ENCODE measurements around the gene KCNE5.
"Not testable (repeated sequence)": the region's sequence is repeated elsewhere in the genome, so short reads cannot be mapped to it uniquely, and the experiment has no call there.

Gene KCNE5

DNA sequence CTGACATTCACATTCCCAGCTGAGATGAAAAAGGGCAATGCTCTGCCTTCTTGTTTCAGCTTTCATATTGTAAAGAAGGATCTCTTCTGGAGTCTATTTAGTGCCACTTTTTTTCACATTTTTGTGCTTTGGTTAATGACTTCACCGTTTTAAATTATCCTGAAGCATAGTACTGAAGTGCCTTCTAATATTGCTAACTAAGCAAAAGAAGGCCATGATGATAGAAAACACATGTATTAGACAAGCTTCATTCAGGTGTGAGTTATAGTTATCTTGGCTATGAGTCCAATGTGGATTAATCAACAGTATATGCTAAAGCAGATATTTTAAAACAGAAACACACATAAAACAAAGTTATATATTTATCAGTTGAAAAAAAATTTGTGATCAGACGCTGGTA lies 47.9 kb downstream of the KCNE5 start:
- H4K20me1 ChIP-seq (ENCODE audit: insufficient read depth, low read length): no peaks in the 10 kb centered on the region
- no peak overlapping the region for H2AFZ ChIP-seq (ENCODE audit: low read depth, low read length)
- no peaks in the 10 kb centered on the region for H3K36me3 ChIP-seq (replicated peaks; ENCODE audit: low read depth, low read length)
- no peaks in the 10 kb centered on the region for H3K9me3 ChIP-seq (ENCODE audit: insufficient read depth, low read length)
- no peaks in the 10 kb centered on the region for H3K4me1 ChIP-seq (ENCODE audit: low read length)
- H3K27me3 ChIP-seq (ENCODE audit: low read depth, low read length): no peaks in the 10 kb centered on the region
- no peaks in the 10 kb centered on the region for H3K79me2 ChIP-seq (ENCODE audit: low read length)
- no peak for TF ChIP-seq EZH2phosphoT487 (IDR thresholded peaks at IDR 0.05; ENCODE audit: low read depth)
- TF ChIP-seq, protein P1, sequence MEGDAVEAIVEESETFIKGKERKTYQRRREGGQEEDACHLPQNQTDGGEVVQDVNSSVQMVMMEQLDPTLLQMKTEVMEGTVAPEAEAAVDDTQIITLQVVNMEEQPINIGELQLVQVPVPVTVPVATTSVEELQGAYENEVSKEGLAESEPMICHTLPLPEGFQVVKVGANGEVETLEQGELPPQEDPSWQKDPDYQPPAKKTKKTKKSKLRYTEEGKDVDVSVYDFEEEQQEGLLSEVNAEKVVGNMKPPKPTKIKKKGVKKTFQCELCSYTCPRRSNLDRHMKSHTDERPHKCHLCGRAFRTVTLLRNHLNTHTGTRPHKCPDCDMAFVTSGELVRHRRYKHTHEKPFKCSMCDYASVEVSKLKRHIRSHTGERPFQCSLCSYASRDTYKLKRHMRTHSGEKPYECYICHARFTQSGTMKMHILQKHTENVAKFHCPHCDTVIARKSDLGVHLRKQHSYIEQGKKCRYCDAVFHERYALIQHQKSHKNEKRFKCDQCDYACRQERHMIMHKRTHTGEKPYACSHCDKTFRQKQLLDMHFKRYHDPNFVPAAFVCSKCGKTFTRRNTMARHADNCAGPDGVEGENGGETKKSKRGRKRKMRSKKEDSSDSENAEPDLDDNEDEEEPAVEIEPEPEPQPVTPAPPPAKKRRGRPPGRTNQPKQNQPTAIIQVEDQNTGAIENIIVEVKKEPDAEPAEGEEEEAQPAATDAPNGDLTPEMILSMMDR (IDR thresholded peaks at IDR 0.05; ENCODE audit: low read depth, low read length): no peak
- H3K27ac ChIP-seq (ENCODE audit: low read length): no peak overlapping the region
- no peak overlapping the region for H3K4me2 ChIP-seq (ENCODE audit: low read length)
- H3K4me3 ChIP-seq (ENCODE audit: low read length): no peak overlapping the region
- no peak overlapping the region for H3K9ac ChIP-seq (ENCODE audit: low read length)

DNA sequence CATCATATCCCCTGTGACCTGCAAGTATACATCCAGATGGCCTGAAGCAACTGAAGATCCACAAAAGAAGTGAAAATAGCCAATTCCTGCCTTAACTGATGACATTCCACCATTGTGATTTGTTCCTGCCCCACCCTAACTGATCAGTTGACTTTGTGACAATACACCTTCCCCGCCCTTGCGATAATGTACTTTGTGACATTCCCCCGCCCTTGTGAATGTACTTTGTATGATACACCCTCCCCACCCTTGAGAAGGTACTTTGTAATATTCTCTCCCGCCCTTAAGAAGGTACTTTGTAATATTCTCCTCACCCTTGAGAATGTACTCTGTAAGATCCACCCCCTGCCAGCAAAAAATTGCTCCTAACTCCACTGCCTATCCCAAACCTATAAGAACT lies 48.9 kb downstream of the KCNE5 start:
- not testable (repeated sequence) for H3K9me3 ChIP-seq (ENCODE audit: insufficient read depth, low read length); H4K20me1 ChIP-seq (ENCODE audit: insufficient read depth, low read length); H3K27ac ChIP-seq (ENCODE audit: low read length); H3K36me3 ChIP-seq (replicated peaks; ENCODE audit: low read depth, low read length); H3K27me3 ChIP-seq (ENCODE audit: low read depth, low read length); H3K9ac ChIP-seq (ENCODE audit: low read length); H2AFZ ChIP-seq (ENCODE audit: low read depth, low read length); H3K4me3 ChIP-seq (ENCODE audit: low read length); H3K4me1 ChIP-seq (ENCODE audit: low read length); H3K4me2 ChIP-seq (ENCODE audit: low read length); H3K79me2 ChIP-seq (ENCODE audit: low read length)
